ENCODE data around the gene GRIK4.

GRIK4 gene

DNA sequence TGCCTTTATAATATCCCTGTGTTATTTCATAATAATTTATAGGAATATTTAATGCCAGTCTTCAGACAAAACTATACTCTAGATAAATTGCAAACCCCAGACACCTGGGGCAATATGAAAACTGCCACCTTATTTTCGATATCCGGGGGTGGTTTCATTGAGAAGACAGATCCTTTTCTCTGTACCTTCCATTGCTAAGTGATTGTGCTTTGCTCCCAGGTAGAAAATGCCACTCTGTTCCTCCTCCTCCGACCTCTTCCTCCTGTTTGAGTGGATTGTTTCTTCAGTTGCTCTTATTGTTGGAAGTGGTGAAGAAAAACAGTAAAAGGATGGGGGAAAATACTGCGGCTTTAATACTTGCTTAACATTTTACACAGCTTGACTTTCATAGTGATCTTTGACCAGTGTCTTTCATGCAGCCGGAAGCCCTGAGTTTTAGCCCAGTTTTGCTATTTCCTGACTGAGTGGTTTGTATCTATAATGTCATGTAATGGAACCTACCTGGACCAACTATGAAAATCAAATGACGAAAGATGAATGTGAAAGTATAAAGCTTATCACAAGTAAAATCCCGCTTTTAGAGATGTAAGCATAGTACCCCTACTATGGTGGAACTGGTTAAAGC is 5.6 kb upstream of the GRIK4 start:
- Histone ChIP-seq H3K9me3 (ENCODE audit: control insufficient read depth, low read length) (no peaks in the 10 kb centered on the region), H3K4me1 (ENCODE audit: control insufficient read depth, insufficient read depth, low read length) (peaks cover 6% of the 10 kb centered on the region), H3K27ac (ENCODE audit: insufficient read depth, low read depth, low read length, poor library complexity, severe bottlenecking) (no peak overlapping the region), H3K27me3 (ENCODE audit: control insufficient read depth, insufficient read depth, low read length, poor library complexity, severe bottlenecking) (peaks cover 11% of the 10 kb centered on the region), H3K4me3 (ENCODE audit: insufficient read depth, low read depth, low read length) (no peak overlapping the region), H3K36me3 (ENCODE audit: control insufficient read depth, insufficient read depth, low read length) (no peaks in the 10 kb centered on the region)
- 90 to 92% methylated on average over 6 to 7 of the region's 7 CpGs for WGBS, 2 experiments

DNA sequence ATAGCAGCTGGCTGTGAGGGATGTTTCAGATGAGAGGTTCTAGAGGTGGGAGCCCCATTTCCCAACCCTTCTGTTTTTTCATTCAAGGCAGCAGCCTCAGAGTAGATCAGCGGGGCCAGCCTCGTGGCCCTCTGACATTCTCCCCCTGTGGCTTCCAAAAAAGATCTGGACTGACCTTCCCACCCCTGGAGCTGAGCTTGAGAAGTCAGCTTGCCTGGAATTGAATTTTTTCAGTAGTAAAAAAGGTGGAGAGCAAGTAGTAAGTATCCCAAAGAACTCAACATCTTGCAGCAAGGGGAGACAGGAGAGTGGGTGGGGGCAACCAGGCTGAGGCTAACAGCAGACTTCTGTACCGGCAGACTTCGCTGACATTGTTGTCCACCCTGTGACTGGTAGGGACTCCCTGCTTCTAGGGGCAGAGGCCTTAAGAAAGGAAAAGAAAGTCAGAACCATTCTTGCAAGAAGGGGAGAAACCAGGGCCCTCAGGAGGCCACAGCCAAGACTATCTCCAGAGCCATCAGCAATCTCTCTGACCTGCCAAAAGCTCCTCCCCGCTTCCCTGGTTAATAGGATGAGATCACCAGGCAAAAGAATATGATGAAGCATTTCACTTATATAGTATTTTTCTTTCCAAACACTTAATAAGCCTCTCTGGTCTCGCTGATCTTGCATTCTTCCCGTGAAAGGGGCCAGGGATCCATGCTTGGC is 2.0 kb upstream of the GRIK4 start:
- Histone ChIP-seq H3K27ac (ENCODE audit: insufficient read depth, low read depth, low read length, poor library complexity, severe bottlenecking) (no peak overlapping the region), H3K27me3 (ENCODE audit: control insufficient read depth, insufficient read depth, low read length, poor library complexity, severe bottlenecking) (peaks cover 42% of the 10 kb centered on the region), H3K4me1 (ENCODE audit: control insufficient read depth, insufficient read depth, low read length) (no peaks in the 10 kb centered on the region), H3K36me3 (ENCODE audit: control insufficient read depth, insufficient read depth, low read length) (no peaks in the 10 kb centered on the region), H3K4me3 (ENCODE audit: insufficient read depth, low read depth, low read length) (no peak overlapping the region), H3K9me3 (ENCODE audit: control insufficient read depth, low read length) (no peaks in the 10 kb centered on the region)
- WGBS, 2 experiments = 89 to 92% methylated on average over 7 of the region's 7 CpGs

DNA sequence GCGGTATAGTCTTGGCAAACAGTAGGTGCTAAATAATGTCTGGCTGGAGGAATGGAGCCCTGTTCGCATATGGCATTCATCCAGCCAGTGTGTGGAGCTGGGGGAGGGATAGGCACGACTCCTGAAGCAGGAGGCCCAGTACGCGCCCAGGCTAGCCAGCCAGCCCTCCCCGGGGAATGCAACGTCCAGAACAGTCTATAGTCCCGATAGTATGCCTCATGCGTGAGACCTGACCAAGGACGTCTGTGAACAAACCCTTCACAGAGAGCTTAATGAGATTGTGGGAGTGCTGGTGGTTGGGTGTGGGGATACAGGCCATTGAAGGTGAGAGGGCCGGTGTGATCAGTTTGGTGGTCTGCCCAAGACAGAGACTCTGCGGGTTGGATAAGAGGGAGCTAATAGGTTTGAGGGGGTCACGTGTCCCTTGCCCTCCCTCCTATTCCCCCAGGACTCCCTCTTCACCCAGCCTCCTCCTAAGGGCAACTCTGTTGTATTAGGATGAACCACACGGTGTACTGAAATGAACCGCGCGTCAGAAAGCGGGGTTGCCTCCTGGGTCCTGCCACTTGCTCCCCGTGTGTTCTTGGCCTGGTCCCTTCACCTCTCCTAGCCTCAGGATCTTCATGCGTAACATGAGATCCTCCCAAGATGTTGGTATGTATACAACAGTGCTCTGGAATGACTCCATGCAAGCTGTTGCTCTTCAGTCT is 987 bp upstream of the GRIK4 start:
- H3K27ac ChIP-seq (ENCODE audit: insufficient read depth, low read depth, low read length, poor library complexity, severe bottlenecking) = no peak overlapping the region
- H3K4me1 ChIP-seq (ENCODE audit: control insufficient read depth, insufficient read depth, low read length) = no peaks in the 10 kb centered on the region
- no peaks in the 10 kb centered on the region for H3K36me3 ChIP-seq (ENCODE audit: control insufficient read depth, insufficient read depth, low read length)
- no peak overlapping the region for H3K4me3 ChIP-seq (ENCODE audit: insufficient read depth, low read depth, low read length)
- peaks cover 52% of the 10 kb centered on the region for H3K27me3 ChIP-seq (ENCODE audit: control insufficient read depth, insufficient read depth, low read length, poor library complexity, severe bottlenecking)
- 87% methylated on average over 20 of the region's 20 CpGs for WGBS, 2 experiments
- H3K9me3 ChIP-seq (ENCODE audit: control insufficient read depth, low read length) = no peaks in the 10 kb centered on the region

DNA sequence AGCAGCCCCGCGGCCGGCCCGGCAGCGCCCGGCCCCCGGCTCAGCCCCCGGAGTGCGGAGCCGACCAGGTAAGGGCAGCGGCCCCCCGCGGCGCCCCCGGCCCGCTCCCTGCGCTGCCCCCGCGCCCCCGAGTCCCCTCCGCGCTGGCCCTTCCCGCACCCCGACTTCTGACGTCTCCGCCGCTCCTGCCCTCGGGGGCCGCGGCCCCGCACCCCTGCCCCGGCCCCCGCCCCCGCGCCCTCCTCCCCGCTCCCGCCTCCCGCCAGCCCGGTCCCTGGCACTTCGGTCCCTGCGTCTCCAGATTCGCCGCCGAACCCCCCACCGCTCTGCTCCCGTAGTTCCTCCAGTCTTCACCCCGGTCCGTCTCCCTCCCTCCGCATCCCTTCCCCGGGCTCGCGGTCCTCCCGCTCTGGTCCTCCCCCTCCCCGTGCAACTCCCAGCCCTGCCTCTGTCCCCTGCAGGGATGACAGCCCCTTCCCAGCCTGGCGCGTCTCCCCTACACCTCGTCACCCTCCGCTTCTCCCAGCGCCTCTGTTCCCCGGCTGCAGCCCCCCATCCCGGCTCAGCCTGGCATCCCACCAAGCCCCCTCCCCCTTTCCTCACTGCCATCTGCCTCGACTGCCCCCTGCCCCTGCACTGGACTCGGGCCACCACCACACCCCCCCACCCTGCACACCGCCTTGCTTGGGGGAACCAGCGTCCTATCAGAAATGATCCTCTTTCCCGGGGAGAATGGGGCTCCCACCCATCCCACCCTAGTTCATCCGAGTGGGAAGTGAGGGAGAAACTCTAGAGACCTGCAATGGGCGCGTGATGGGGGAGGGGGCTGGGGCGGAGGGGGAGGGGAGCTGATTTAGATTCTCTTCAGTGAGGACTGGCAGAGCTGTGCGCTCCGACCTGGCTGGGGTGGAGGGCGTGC is 531 bp downstream of the GRIK4 start:
- no peaks in the 10 kb centered on the region for H3K9me3 ChIP-seq (ENCODE audit: control insufficient read depth, low read length)
- no peaks in the 10 kb centered on the region for H3K36me3 ChIP-seq (ENCODE audit: control insufficient read depth, insufficient read depth, low read length)
- no peak overlapping the region for H3K27ac ChIP-seq (ENCODE audit: insufficient read depth, low read depth, low read length, poor library complexity, severe bottlenecking)
- peaks cover 4% of the 10 kb centered on the region for H3K4me1 ChIP-seq (ENCODE audit: control insufficient read depth, insufficient read depth, low read length)
- H3K4me3 ChIP-seq (ENCODE audit: insufficient read depth, low read depth, low read length) = peak overlapping the region; percentile 35
- H3K27me3 ChIP-seq (ENCODE audit: control insufficient read depth, insufficient read depth, low read length, poor library complexity, severe bottlenecking) = peaks cover 62% of the 10 kb centered on the region
- WGBS, 2 experiments = 5 to 7% methylated on average over 64 to 73 of the region's 73 CpGs

DNA sequence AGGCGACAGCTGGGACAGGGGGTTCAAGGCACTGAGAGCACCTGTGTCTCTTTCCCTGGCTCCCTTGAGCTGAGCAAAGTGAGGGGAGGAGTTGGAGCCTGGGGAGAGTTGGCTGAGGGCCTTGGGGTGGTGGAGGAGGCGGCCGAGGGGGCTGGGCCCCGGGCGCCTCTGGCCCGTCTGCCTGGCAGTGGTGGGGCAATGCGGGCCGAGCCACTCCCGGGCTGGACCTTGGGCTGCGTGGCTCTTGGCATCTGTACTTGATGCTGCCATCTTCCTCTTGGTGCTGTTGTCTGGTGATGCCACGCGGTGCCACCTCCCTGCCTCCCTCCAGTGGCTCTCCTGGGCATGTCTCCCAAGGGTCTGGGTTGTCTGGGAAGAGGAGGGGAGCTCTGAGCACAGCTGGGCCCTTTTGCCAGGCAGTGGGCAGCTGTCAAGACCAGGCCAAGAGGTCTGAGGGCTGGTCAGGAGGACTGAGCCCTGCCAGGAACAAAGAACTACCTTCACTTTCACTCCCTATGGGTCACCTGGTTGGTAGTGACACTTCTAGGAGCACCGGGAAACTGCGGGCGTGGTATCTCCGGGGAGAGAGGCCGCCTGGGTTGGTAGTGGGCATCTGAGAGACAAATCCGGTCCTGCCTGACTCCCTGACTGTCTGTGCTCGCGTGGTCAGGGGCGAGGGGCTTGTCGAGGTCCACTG is 1.3 kb downstream of the GRIK4 start:
- Histone ChIP-seq H3K36me3 (ENCODE audit: control insufficient read depth, insufficient read depth, low read length) (no peaks in the 10 kb centered on the region), H3K4me3 (ENCODE audit: insufficient read depth, low read depth, low read length) (no peak overlapping the region), H3K9me3 (ENCODE audit: control insufficient read depth, low read length) (no peaks in the 10 kb centered on the region), H3K27me3 (ENCODE audit: control insufficient read depth, insufficient read depth, low read length, poor library complexity, severe bottlenecking) (peaks cover 69% of the 10 kb centered on the region), H3K4me1 (ENCODE audit: control insufficient read depth, insufficient read depth, low read length) (peaks cover 9% of the 10 kb centered on the region), H3K27ac (ENCODE audit: insufficient read depth, low read depth, low read length, poor library complexity, severe bottlenecking) (no peak overlapping the region)
- WGBS, 2 experiments = 88 to 89% methylated on average over 22 of the region's 22 CpGs

DNA sequence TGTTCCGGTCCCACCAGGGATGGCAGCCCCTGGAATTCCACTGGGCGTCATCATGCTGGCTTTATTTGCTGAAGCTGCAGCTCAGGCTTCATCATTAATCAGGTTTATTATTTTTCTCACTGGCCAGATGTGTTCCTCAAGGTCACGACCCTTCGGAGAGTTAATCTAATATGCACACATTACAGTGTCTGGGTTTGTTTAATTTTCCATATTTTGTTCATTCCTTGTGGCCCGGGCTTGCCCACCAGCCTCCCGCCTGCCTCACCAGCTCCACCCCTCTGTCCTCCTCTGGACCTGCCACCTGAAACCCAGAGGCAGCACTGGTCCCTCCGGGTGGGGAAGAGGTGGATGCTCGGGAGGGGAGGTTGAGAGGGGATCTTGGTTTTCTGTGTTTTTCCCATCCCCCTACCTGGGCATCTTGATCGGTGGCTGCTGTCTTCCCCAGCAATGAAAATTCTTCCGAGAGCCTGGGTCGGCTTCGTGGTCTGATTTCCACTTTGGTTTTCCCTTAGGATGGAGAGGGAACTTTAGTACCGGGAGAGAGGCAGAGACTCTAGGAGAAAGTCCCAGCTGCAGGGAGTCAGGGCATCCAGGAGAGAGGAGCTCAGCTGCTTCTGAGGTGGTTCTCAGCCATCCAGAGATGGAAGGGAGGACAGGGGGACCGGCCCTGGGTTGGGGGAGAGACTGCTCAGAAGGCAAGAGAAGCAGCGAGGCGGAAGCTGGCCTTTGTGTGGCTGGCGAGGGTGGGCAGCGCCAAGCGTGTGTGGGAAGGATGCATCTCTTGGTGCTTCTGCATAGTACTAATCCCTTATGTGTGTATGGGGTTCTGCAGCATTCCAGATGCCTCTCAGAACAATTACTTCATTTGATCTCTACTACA is 2.1 kb downstream of the GRIK4 start:
- Histone ChIP-seq H3K27me3 (ENCODE audit: control insufficient read depth, insufficient read depth, low read length, poor library complexity, severe bottlenecking) (peaks cover 69% of the 10 kb centered on the region), H3K4me3 (ENCODE audit: insufficient read depth, low read depth, low read length) (no peak overlapping the region), H3K27ac (ENCODE audit: insufficient read depth, low read depth, low read length, poor library complexity, severe bottlenecking) (no peak overlapping the region), H3K4me1 (ENCODE audit: control insufficient read depth, insufficient read depth, low read length) (peaks cover 13% of the 10 kb centered on the region), H3K9me3 (ENCODE audit: control insufficient read depth, low read length) (no peaks in the 10 kb centered on the region), H3K36me3 (ENCODE audit: control insufficient read depth, insufficient read depth, low read length) (no peaks in the 10 kb centered on the region)
- 83 to 86% methylated on average over 19 of the region's 19 CpGs for WGBS, 2 experiments

DNA sequence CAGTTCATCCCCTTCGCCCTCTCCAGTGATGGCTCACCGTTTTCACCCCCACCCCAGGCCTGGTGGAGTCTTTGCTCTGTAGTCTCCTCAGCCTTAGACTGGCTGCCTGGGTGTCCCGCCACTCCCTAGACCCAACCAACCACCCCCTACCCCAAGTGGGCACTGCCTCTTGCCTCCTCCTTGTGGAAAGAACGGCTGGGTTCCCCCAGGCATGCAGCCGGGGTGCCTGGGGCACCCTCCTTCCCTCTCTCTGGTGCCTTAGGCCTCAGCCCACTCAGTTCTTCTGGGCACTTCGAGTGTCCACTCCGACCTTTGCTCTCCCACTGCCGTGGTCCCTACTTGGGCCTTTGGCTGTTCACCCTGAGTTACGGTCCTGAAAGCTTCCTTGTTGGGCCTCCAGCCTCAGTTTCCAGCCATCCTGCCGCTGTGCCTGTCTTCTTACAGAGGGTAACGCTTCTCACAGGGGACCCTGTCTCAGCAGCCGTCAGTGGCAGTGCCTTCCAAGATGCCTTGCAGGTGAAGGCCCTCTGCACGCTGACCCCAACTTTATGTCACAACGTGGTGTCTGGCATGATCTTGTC is 3.1 kb downstream of the GRIK4 start:
- H3K4me3 ChIP-seq (ENCODE audit: insufficient read depth, low read depth, low read length) = no peak overlapping the region
- H3K27ac ChIP-seq (ENCODE audit: insufficient read depth, low read depth, low read length, poor library complexity, severe bottlenecking) = no peak overlapping the region
- peaks cover 69% of the 10 kb centered on the region for H3K27me3 ChIP-seq (ENCODE audit: control insufficient read depth, insufficient read depth, low read length, poor library complexity, severe bottlenecking)
- no peaks in the 10 kb centered on the region for H3K36me3 ChIP-seq (ENCODE audit: control insufficient read depth, insufficient read depth, low read length)
- no peaks in the 10 kb centered on the region for H3K9me3 ChIP-seq (ENCODE audit: control insufficient read depth, low read length)
- WGBS, 2 experiments = 92% methylated on average over 14 of the region's 14 CpGs
- peaks cover 13% of the 10 kb centered on the region for H3K4me1 ChIP-seq (ENCODE audit: control insufficient read depth, insufficient read depth, low read length)

DNA sequence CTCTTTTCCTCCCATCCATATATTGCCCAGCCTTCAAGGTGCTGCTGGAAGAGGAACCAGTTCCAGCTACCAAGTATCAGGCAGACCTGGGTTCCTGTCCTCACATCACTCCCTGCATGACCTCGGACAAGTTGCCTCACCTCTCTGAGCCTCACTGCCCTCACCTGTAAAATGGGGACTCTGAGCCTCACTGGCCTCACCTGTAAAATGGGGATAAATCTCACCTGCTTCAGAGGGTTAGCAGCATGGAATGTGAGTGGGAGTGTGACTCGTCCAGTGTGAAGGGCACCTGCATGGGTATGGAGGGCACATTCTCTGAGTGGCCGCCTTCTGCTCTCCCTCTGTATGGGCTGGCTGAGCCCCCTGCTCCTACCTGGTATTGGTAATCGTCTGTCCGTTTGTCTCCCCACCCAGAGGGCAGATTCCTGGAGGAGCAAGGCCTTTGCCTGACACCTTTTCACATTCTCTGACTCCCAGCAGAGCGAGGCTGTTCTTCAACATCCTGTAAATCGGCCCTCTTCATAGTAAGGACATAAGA is 3.7 kb downstream of the GRIK4 start:
- no peak overlapping the region for H3K4me3 ChIP-seq (ENCODE audit: insufficient read depth, low read depth, low read length)
- 79 to 82% methylated on average over 7 of the region's 7 CpGs for WGBS, 2 experiments

More for the DNA sequence above, 3.7 kb downstream of the GRIK4 start:
- no peak overlapping the region for H3K27ac ChIP-seq (ENCODE audit: insufficient read depth, low read depth, low read length, poor library complexity, severe bottlenecking)
- peaks cover 13% of the 10 kb centered on the region for H3K4me1 ChIP-seq (ENCODE audit: control insufficient read depth, insufficient read depth, low read length)
- peaks cover 64% of the 10 kb centered on the region for H3K27me3 ChIP-seq (ENCODE audit: control insufficient read depth, insufficient read depth, low read length, poor library complexity, severe bottlenecking)
- H3K9me3 ChIP-seq (ENCODE audit: control insufficient read depth, low read length) = no peaks in the 10 kb centered on the region
- no peaks in the 10 kb centered on the region for H3K36me3 ChIP-seq (ENCODE audit: control insufficient read depth, insufficient read depth, low read length)
